Liver (tissue), 9 donors: ENCODE data around the gene DTNA. TPM values are rescaled to one million over a fixed set of nuclear protein-coding genes. Genes with fewer than 3 reads are reported as not detected.

Experiments used
- DNase-seq: peaks from one replicate; pipeline ENCODE4 v3.0.0-alpha.2; 2017; ENCODE audit warnings: low spot score
- H3K27ac ChIP-seq, 2 donors: one replicate each; pipeline ENCODE4 v1.7.0; 2013; ENCODE audit warnings: inconsistent platforms in 2 of 2, low read length in 2 of 2, control low read depth in 1 of 2, low read depth in 1 of 2, mild to moderate bottlenecking in 1 of 2
- H3K27me3 ChIP-seq, 4 donors: one replicate each; pipeline versions ENCODE4 v1.6.1 to v1.7.0; 2013; ENCODE audit warnings: low read length in 3 of 4, inconsistent platforms in 1 of 4, mild to moderate bottlenecking in 1 of 4, moderate library complexity in 1 of 4; ENCODE audit not compliant: control insufficient read depth in 4 of 4, insufficient read depth in 4 of 4
- H3K36me3 ChIP-seq, 4 donors: one replicate each; pipeline versions ENCODE4 v1.6.1 to v1.7.0; 2013; ENCODE audit warnings: low read length in 3 of 4, mild to moderate bottlenecking in 3 of 4, low read depth in 1 of 4, moderate library complexity in 1 of 4; ENCODE audit not compliant: control insufficient read depth in 4 of 4, insufficient read depth in 3 of 4
- H3K4me1 ChIP-seq, 4 donors: one replicate each; pipeline versions ENCODE4 v1.6.1 to v1.7.0; 2013; ENCODE audit warnings: low read length in 3 of 4, mild to moderate bottlenecking in 3 of 4, moderate library complexity in 1 of 4; ENCODE audit not compliant: control insufficient read depth in 4 of 4, insufficient read depth in 4 of 4
- H3K4me3 ChIP-seq, 3 donors: one replicate each; pipeline versions ENCODE4 v1.6.1 to v1.7.0; 2013; ENCODE audit warnings: low read length in 3 of 3, control low read depth in 1 of 3, low read depth in 1 of 3, mild to moderate bottlenecking in 1 of 3
- H3K9ac ChIP-seq, 2 donors: one replicate each; pipeline ENCODE4 v1.7.0; 2013; ENCODE audit warnings: low read length in 2 of 2, mild to moderate bottlenecking in 2 of 2, moderate library complexity in 2 of 2, control low read depth in 1 of 2, low read depth in 1 of 2
- H3K9me3 ChIP-seq, 4 donors: one replicate each; pipeline versions ENCODE4 v1.6.1 to v1.7.0; 2013; ENCODE audit warnings: low read length in 3 of 4; ENCODE audit not compliant: control insufficient read depth in 4 of 4
- ATF3 ChIP-seq: IDR thresholded peaks from 2 replicates; pipeline ENCODE4 v1.6.1; 2016; ENCODE audit warnings: antibody characterized with exemption
- CTCF ChIP-seq: fragments of 150-350 bp; IDR thresholded peaks from 2 replicates; pipeline ENCODE4 v1.5.1; 2017; ENCODE audit warnings: improper control_type of control experiment, low read depth, low read length; ENCODE audit not compliant: missing input control
- EGR1 ChIP-seq, 2 donors: IDR thresholded peaks; 2 replicates each; pipeline ENCODE4 v1.6.1; 2016 to 2018; ENCODE audit warnings: antibody characterized with exemption in 2 of 2, low read depth in 2 of 2
- FOXA1 ChIP-seq: IDR thresholded peaks from 2 replicates; pipeline ENCODE4 v1.6.1; 2016; ENCODE audit warnings: antibody characterized with exemption
- FOXA2 ChIP-seq: IDR thresholded peaks from 2 replicates; pipeline ENCODE4 v1.6.1; 2016; ENCODE audit warnings: antibody characterized with exemption
- GABPA ChIP-seq, 2 donors: IDR thresholded peaks in 1 of 2; conservative IDR thresholded peaks in 1 of 2; 2 replicates each; pipeline ENCODE4 v1.6.1; 2016; ENCODE audit warnings: antibody characterized with exemption in 2 of 2, mild to moderate bottlenecking in 1 of 2, moderate library complexity in 1 of 2
- HNF4A ChIP-seq, 2 donors: conservative IDR thresholded peaks; 2 replicates each; pipeline ENCODE4 v1.6.1; 2016; ENCODE audit warnings: antibody characterized with exemption in 2 of 2, mild to moderate bottlenecking in 2 of 2
- HNF4G ChIP-seq: IDR thresholded peaks from 2 replicates; pipeline ENCODE4 v1.6.1; 2016; ENCODE audit warnings: antibody characterized with exemption
- MAX ChIP-seq: IDR thresholded peaks from 2 replicates; pipeline ENCODE4 v1.6.1; 2016; ENCODE audit warnings: antibody characterized with exemption
- NR2F2 ChIP-seq: IDR thresholded peaks from 2 replicates; pipeline ENCODE4 v1.6.1; 2016; ENCODE audit warnings: antibody characterized with exemption
- RAD21 ChIP-seq, 2 donors: IDR thresholded peaks; 2 replicates each; pipeline ENCODE4 v1.6.1; 2016; ENCODE audit warnings: antibody characterized with exemption in 2 of 2, mild to moderate bottlenecking in 2 of 2
- REST ChIP-seq: IDR thresholded peaks from 2 replicates; pipeline ENCODE4 v1.6.1; 2016; ENCODE audit warnings: antibody characterized with exemption, mild to moderate bottlenecking
- RXRA ChIP-seq, 2 donors: IDR thresholded peaks; 2 replicates each; pipeline ENCODE4 v1.6.1; 2017 to 2018; ENCODE audit warnings: antibody characterized with exemption in 2 of 2, mild to moderate bottlenecking in 1 of 2
- SP1 ChIP-seq: IDR thresholded peaks from 2 replicates; pipeline ENCODE4 v1.6.1; 2018; ENCODE audit warnings: antibody characterized with exemption, mild to moderate bottlenecking
- TAF1 ChIP-seq: conservative IDR thresholded peaks from 2 replicates; pipeline ENCODE4 v1.6.1; 2016; ENCODE audit warnings: antibody characterized with exemption, mild to moderate bottlenecking
- YY1 ChIP-seq: IDR thresholded peaks from 2 replicates; pipeline ENCODE4 v1.6.1; 2016; ENCODE audit warnings: antibody characterized with exemption, mild to moderate bottlenecking
- ZBTB33 ChIP-seq: IDR thresholded peaks from 2 replicates; pipeline ENCODE4 v1.6.1; 2016; ENCODE audit warnings: antibody characterized with exemption
- WGBS: extraction: QIAGEN DNeasy Blood & Tissue Kit; methylation state at CpG from one replicate; pipeline ENCODE4 v1.1.7; 2013; 5-methylcytosine and 5-hydroxymethylcytosine counted together
- polyA plus RNA-seq, 2 donors: library from polyadenylated mRNA; stranded (reverse) in 1 of 2; unstranded in 1 of 2; fragments of 200-250 nt in 1 of 2; fragments of >200 nt in 1 of 2; fragmentation: Nextera tagmentation in 1 of 2; extraction: Ambion mirVana in 1 of 2; gene quantifications; one replicate each; pipeline versions ENCODE4 v1.2.1 to v1.2.3, GENCODE V29; 2013 to 2015
- total RNA-seq, 2 donors: library from RNA; depleted of rRNA; stranded (reverse); fragments of >200 nt; gene quantifications; one replicate each; pipeline ENCODE4 v1.2.3, GENCODE V29; 2014
- donor health status: healthy.
- donor health status: healthy.
- donor health status: healthy.
- donor health status: healthy.
- donor health status: healthy.

DTNA gene
- total and polyA plus RNA-seq, 4 donors, result 0.33 to 3.2 (median 1.4) TPM

GRCh38 chr18:34764451-34764850, 54.4 kb downstream of the DTNA start:
- no peak overlapping the region for H3K9ac ChIP-seq
- DNase-seq, result no peak
- no peak for TF ChIP-seq YY1
- TF ChIP-seq HNF4G, result no peak
- no peak for TF ChIP-seq MAX
- no peak for TF ChIP-seq EGR1 (IDR thresholded peaks at IDR 0.05; ENCODE audit: low read depth in 2 of 2)
- no peak for TF ChIP-seq ATF3
- no peak for TF ChIP-seq RXRA (IDR thresholded peaks at IDR 0.05)
- TF ChIP-seq REST, result no peak
- no peak for TF ChIP-seq GABPA (IDR thresholded peaks at IDR 0.05 in 1 of 2, conservative IDR thresholded peaks at IDR 0.05 in 1 of 2)
- no peak for TF ChIP-seq ZBTB33
- TF ChIP-seq NR2F2, result no peak
- no peaks in the 10 kb centered on the region for H3K4me1 ChIP-seq
- no peak overlapping the region for H3K4me3 ChIP-seq
- no peaks in the 10 kb centered on the region for H3K9me3 ChIP-seq
- H3K36me3 ChIP-seq, result no peaks in the 10 kb centered on the region
- WGBS, result 84% methylated on average over 4 of the region's 4 CpGs
- H3K27me3 ChIP-seq, result no peaks in the 10 kb centered on the region
- H3K27ac ChIP-seq, result no peak overlapping the region

- TF ChIP-seq FOXA2 (no peak), FOXA1 (no peak), SP1 (no peak)
- Histone ChIP-seq H3K4me1 (no peaks in the 10 kb centered on the region), H3K9me3 (no peaks in the 10 kb centered on the region), H3K9ac (no peak overlapping the region), H3K27me3 (no peaks in the 10 kb centered on the region), H3K4me3 (no peak overlapping the region), H3K27ac (no peak overlapping the region), H3K36me3 (no peaks in the 10 kb centered on the region)
- WGBS, result 94% methylated on average over 1 of the region's 1 CpG
- no peak for DNase-seq
Observed at GRCh38 chr18:34767601-34768027, 57.5 kb downstream of the DTNA start.

- Histone ChIP-seq H3K9ac (no peak overlapping the region), H3K27ac (no peak overlapping the region), H3K4me1 (no peaks in the 10 kb centered on the region), H3K27me3 (no peaks in the 10 kb centered on the region), H3K9me3 (no peaks in the 10 kb centered on the region), H3K4me3 (no peak overlapping the region), H3K36me3 (no peaks in the 10 kb centered on the region)
- DNase-seq, result no peak
- 83% methylated on average over 1 of the region's 1 CpG for WGBS
- TF ChIP-seq EGR1 (IDR thresholded peaks at IDR 0.05; ENCODE audit: low read depth in 2 of 2), result no peak
- TF ChIP-seq NR2F2, result no peak
- no peak for TF ChIP-seq HNF4A (conservative IDR thresholded peaks at IDR 0.05)
- TF ChIP-seq RAD21 (IDR thresholded peaks at IDR 0.05), result no peak
- TF ChIP-seq REST, result no peak
- TF ChIP-seq TAF1, result no peak
- TF ChIP-seq HNF4G, result no peak
- no peak for TF ChIP-seq CTCF
- TF ChIP-seq YY1, result no peak
- no peak for TF ChIP-seq FOXA1
Observed at GRCh38 chr18:34771958-34772357, 61.9 kb downstream of the DTNA start.
